ENCODE data around the gene SRPK2. TPM values are rescaled to one million over a fixed set of nuclear protein-coding genes. Genes with fewer than 3 reads are reported as not detected.
A peak's percentile ranks its signal among the peaks of the same experiment; 100 is the strongest.
"Not testable (repeated sequence)": the region's sequence is repeated elsewhere in the genome, so short reads cannot be mapped to it uniquely, and the experiment has no call there.

SRPK2 gene
- total RNA-seq, 8 experiments from 2014 or later: 36.4 to 96.1 (median 47.3) TPM

- H3K4me3 ChIP-seq; H3K4me1 ChIP-seq (replicated peaks in 1 of 2); ATAC-seq (replicated peaks in 6 of 8); H3K27ac ChIP-seq; in situ Hi-C loops (cut with MboI; ENCODE audit: low pct_unique_long_range_greater_than_20kb in 2 of 9, low sequenced_read_pairs in 9 of 9, unreplicated experiment in 9 of 9): not testable (repeated sequence)
- WGBS, 10 experiments: 75 to 100% (median 100%) methylated on average over 1 to 2 of the region's 6 CpGs; no CpG with 5 or more reads in 2 of the 10 experiments
These were observed 25.1 kb downstream of the SRPK2 start for GRCh38 chr7:105363657-105364056.

GRCh38 chr7:105362685-105363084 is 26.0 kb downstream of the SRPK2 start:
- H3K4me3 ChIP-seq; in situ Hi-C loops (cut with MboI; ENCODE audit: low pct_unique_long_range_greater_than_20kb in 2 of 9, low sequenced_read_pairs in 9 of 9, unreplicated experiment in 9 of 9); H3K4me1 ChIP-seq (replicated peaks in 1 of 2); H3K27ac ChIP-seq; ATAC-seq (replicated peaks in 6 of 8): not testable (repeated sequence)
- WGBS, 10 experiments: 100% methylated on average over 1 of the region's 5 CpGs; no CpG with 5 or more reads in 8 of the 10 experiments

DNA sequence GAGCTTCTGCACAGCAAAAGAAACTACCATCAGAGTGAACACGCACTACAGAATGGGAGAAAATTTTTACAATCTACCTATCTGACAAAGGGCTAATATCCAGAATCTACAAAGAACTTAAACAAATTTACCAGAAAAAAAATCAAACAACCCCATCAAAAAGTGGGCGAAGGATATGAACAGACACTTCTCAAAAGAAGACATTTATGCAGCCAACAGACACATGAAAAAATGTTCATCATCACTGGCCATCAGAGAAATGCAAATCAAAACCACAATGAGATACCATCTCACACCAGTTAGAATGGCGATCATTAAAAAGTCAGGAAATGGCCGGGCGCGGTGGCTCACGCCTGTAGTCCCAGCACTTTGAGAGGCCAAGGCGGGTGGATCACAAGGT is 26.7 kb downstream of the SRPK2 start:
- H3K4me3 ChIP-seq; ATAC-seq (replicated peaks in 6 of 8); H3K27ac ChIP-seq; in situ Hi-C loops (cut with MboI; ENCODE audit: low pct_unique_long_range_greater_than_20kb in 2 of 9, low sequenced_read_pairs in 9 of 9, unreplicated experiment in 9 of 9); H3K4me1 ChIP-seq (replicated peaks in 1 of 2): not testable (repeated sequence)
- WGBS, 10 experiments: 95 to 100% (median 100%) methylated on average over 1 to 7 of the region's 8 CpGs; no CpG with 5 or more reads in 3 of the 10 experiments

DNA sequence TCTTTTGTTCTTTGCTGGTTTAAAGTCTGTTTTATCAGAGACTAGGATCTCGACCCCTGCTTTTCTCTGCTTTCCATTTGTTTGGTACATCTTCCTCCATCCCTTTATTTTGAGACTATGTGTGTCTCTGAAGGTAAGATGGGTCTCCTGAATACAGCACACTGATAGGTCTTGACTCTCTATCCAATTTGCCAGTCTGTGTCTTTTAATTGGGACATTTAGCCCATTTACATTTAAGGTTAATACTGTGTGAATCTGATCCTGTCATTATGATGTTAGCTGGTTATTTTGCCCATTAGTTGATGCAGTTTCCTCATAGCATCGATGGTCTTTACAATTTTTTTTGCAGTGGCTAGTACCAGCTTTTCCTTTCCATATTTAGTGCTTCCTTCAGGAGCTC is 28.6 kb downstream of the SRPK2 start:
- H3K27ac ChIP-seq; ATAC-seq (replicated peaks in 6 of 8); in situ Hi-C loops (cut with MboI; ENCODE audit: low pct_unique_long_range_greater_than_20kb in 2 of 9, low sequenced_read_pairs in 9 of 9, unreplicated experiment in 9 of 9); H3K4me1 ChIP-seq (replicated peaks in 1 of 2); H3K4me3 ChIP-seq: not testable (repeated sequence)
- 80 to 100% (median 100%) methylated on average over 1 to 2 of the region's 2 CpGs; no CpG with 5 or more reads in 2 of the 10 experiments for WGBS, 10 experiments

- Histone ChIP-seq H3K4me3 (no peak overlapping the region), H3K27ac (no peak overlapping the region), H3K4me1 (replicated peaks in 1 of 2) (peaks cover 0 to 3% of the 10 kb centered on the region in 2 donors)
- in situ Hi-C loops (cut with MboI; ENCODE audit: low pct_unique_long_range_greater_than_20kb in 2 of 9, low sequenced_read_pairs in 9 of 9, unreplicated experiment in 9 of 9): no loop called here
- 20 to 100% (median 81%) methylated on average over 1 to 5 of the region's 6 CpGs; no CpG with 5 or more reads in 1 of the 10 experiments for WGBS, 10 experiments
- ATAC-seq (replicated peaks in 6 of 8): no peak
These were observed 33.0 kb downstream of the SRPK2 start for GRCh38 chr7:105355701-105356100.

GRCh38 chr7:105354383-105354782 is 34.3 kb downstream of the SRPK2 start:
- Histone ChIP-seq H3K27ac (no peak overlapping the region), H3K4me3 (no peak overlapping the region), H3K4me1 (replicated peaks in 1 of 2) (peaks cover 0 to 3% of the 10 kb centered on the region in 2 donors)
- in situ Hi-C loops (cut with MboI; ENCODE audit: low pct_unique_long_range_greater_than_20kb in 2 of 9, low sequenced_read_pairs in 9 of 9, unreplicated experiment in 9 of 9): no loop called here
- peak in 2 of 8 experiments; percentile 2 to 57 for ATAC-seq (replicated peaks in 6 of 8)
- WGBS, 10 experiments: 13 to 100% (median 89%) methylated on average over 1 to 2 of the region's 2 CpGs; no CpG with 5 or more reads in 4 of the 10 experiments

DNA sequence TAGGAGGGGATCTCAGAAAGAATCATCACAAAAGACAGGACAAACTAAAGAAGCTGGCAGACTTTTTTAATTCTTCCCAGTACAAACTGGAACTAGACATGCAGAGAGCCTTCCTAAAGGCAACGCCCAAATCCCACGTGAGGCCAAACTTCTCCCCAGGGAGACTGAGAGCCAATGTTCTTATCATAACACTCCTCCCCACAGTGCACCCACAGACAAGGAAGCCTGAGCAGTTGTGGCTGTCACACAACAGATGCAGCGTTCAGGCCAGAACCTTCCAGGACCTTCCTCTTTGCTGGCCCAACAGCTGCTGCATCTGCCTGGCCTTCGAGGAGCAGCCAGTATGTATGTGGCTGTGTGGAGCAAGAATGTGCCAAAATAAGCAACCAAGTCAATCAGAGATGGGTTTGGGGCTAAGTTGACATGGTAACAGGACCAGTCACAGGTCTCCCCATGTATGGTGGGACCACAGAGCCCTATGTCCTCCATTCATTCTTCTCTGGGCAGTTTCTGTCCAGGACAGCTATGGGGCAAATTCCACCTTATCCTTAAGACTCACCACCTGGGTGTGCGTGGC is 34.9 kb downstream of the SRPK2 start:
- Histone ChIP-seq H3K4me1 (replicated peaks in 1 of 2) (no peaks in the 10 kb centered on the region), H3K27ac (no peak overlapping the region), H3K4me3 (no peak overlapping the region)
- WGBS, 10 experiments: 8 to 100% (median 58%) methylated on average over 1 to 3 of the region's 5 CpGs; no CpG with 5 or more reads in 4 of the 10 experiments
- in situ Hi-C loops (cut with MboI; ENCODE audit: low pct_unique_long_range_greater_than_20kb in 2 of 9, low sequenced_read_pairs in 9 of 9, unreplicated experiment in 9 of 9): no loop called here
- peak in 3 of 8 experiments; percentile 36 to 57 (median 45) for ATAC-seq (replicated peaks in 6 of 8)

GRCh38 chr7:105352901-105353668 is 35.6 kb downstream of the SRPK2 start:
- H3K27ac ChIP-seq: no peak overlapping the region
- H3K4me3 ChIP-seq: no peak overlapping the region
- WGBS, 10 experiments: 57 to 100% (median 83%) methylated on average over 1 to 4 of the region's 4 CpGs; no CpG with 5 or more reads in 1 of the 10 experiments
- H3K4me1 ChIP-seq (replicated peaks in 1 of 2): no peaks in the 10 kb centered on the region
- no peak for ATAC-seq (replicated peaks in 6 of 8)
- in situ Hi-C loops (cut with MboI; ENCODE audit: low pct_unique_long_range_greater_than_20kb in 2 of 9, low sequenced_read_pairs in 9 of 9, unreplicated experiment in 9 of 9): no loop called here

DNA sequence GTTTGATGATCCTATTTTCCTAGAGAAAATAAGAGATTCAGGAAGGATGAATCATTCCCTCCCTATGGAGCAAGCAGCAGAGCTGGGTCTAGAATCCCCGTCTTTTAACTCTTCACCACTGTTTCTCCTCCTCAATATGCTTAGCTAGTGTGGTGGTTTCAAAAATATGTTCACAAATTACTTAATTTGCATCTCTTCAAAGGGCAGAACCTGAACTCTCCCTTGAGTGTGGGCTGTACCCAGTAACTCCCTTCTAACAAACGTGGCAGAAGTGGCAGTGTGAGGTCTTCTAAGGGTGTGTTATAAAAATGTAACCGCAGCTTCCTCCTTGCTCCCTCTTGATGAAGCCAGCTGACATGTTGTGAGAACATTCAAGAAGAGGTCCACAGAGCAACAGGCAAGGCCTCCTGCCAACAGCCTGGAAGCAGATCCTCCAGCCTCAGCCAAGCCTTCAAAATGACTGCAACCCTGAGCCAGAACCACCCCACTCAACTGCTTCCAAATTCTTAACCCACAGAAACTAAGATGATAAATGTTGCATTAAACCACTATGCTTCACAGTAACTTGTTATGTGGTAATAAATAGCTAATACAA is 36.6 kb downstream of the SRPK2 start:
- in situ Hi-C loops (cut with MboI; ENCODE audit: low pct_unique_long_range_greater_than_20kb in 2 of 9, low sequenced_read_pairs in 9 of 9, unreplicated experiment in 9 of 9): no loop called here
- Histone ChIP-seq H3K27ac (no peak overlapping the region), H3K4me3 (no peak overlapping the region), H3K4me1 (replicated peaks in 1 of 2) (no peaks in the 10 kb centered on the region)
- WGBS, 10 experiments: 0 to 100% (median 75%) methylated on average over 1 to 2 of the region's 3 CpGs; no CpG with 5 or more reads in 5 of the 10 experiments
- ATAC-seq (replicated peaks in 6 of 8): peak in 3 of 8 experiments; percentile 82 to 85 (median 85)

- H3K4me1 ChIP-seq (replicated peaks in 1 of 2): no peaks in the 10 kb centered on the region
- 60 to 100% (median 89%) methylated on average over 2 to 5 of the region's 7 CpGs; no CpG with 5 or more reads in 3 of the 10 experiments for WGBS, 10 experiments
- in situ Hi-C loops (cut with MboI; ENCODE audit: low pct_unique_long_range_greater_than_20kb in 2 of 9, low sequenced_read_pairs in 9 of 9, unreplicated experiment in 9 of 9): no loop called here
- H3K27ac ChIP-seq: no peak overlapping the region
- no peak for ATAC-seq (replicated peaks in 6 of 8)
- no peak overlapping the region for H3K4me3 ChIP-seq
These were observed 37.8 kb downstream of the SRPK2 start for GRCh38 chr7:105350906-105351305.

DNA sequence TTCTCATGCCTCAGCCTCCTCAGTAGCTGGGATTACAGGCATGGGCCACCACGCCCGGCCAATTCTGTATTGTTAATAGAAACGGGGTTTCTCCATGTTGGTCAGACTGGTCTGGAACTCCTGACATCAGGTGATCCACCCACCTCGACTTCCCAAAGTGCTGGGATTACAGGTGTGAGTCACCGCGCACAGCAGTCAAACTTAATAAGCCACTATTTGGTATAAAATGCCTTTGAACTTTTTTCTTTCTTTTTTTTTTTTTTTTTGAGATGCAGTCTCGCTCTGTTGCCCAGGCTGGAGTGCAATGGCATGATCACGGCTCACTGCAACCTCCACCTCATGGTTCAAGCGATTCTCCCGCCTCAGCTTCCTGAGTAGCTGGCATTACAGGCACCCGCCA is 40.5 kb downstream of the SRPK2 start:
- in situ Hi-C loops (cut with MboI; ENCODE audit: low pct_unique_long_range_greater_than_20kb in 2 of 9, low sequenced_read_pairs in 9 of 9, unreplicated experiment in 9 of 9): not testable (repeated sequence)
- WGBS, 10 experiments: 80 to 100% (median 93%) methylated on average over 1 to 6 of the region's 11 CpGs; no CpG with 5 or more reads in 2 of the 10 experiments

DNA sequence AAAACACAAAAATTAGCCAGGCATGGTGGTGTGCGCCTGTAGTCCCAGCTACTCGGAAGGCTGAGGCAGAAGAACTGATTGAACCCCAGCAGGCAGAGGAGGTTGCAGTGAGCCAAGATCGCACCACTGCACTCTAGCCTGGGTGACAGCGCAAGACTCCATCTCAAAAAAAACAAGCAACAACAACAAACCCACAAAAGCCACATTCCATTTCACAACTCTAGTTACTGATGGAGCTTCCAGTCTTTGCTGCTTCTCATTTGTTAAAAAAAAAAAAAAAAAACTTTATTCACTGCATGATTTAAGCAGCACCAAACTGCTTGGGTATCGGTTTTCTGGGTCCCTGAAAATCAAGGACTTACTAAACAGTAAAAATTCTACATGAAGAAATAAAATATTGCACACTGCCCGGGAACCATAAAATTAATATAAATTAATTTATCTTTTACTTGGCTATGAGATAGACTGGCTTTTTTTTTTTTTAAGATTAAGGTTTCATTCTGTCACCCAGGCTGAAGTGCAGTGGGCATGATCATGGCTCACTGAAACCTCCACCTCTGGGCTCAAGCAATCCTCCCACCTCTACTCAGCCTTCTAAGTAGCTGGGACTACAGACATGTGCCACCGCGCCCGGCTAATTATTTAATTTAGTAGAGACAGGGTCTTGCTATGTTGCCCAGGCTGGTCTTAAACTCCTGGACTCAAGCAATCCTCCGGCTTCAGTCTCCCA is 42.0 kb downstream of the SRPK2 start:
- no peak overlapping the region for H3K27ac ChIP-seq
- 80 to 100% (median 93%) methylated on average over 1 to 9 of the region's 10 CpGs for WGBS, 10 experiments
- no peak overlapping the region for H3K4me3 ChIP-seq
- in situ Hi-C loops (cut with MboI; ENCODE audit: low pct_unique_long_range_greater_than_20kb in 2 of 9, low sequenced_read_pairs in 9 of 9, unreplicated experiment in 9 of 9): no loop called here
- no peaks in the 10 kb centered on the region for H3K4me1 ChIP-seq (replicated peaks in 1 of 2)
- ATAC-seq (replicated peaks in 6 of 8): peak in 1 of 8 experiments; percentile 21

More for the DNA sequence above, 40.5 kb downstream of the SRPK2 start:
- not testable (repeated sequence) for H3K27ac ChIP-seq; ATAC-seq (replicated peaks in 6 of 8); H3K4me3 ChIP-seq; H3K4me1 ChIP-seq (replicated peaks in 1 of 2)
